Liver (tissue), 9 donors: ENCODE data around the gene BNC2. TPM values are rescaled to one million over a fixed set of nuclear protein-coding genes. Genes with fewer than 3 reads are reported as not detected.

ENCODE experiments used
- DNase-seq: peaks from one replicate; pipeline ENCODE4 v3.0.0-alpha.2; 2017; ENCODE audit warnings: low spot score
- H3K27ac ChIP-seq, 2 donors: one replicate each; pipeline ENCODE4 v1.7.0; 2013; ENCODE audit warnings: inconsistent platforms in 2 of 2, low read length in 2 of 2, control low read depth in 1 of 2, low read depth in 1 of 2, mild to moderate bottlenecking in 1 of 2
- H3K27me3 ChIP-seq, 4 donors: one replicate each; pipeline versions ENCODE4 v1.6.1 to v1.7.0; 2013; ENCODE audit warnings: low read length in 3 of 4, inconsistent platforms in 1 of 4, mild to moderate bottlenecking in 1 of 4, moderate library complexity in 1 of 4; ENCODE audit not compliant: control insufficient read depth in 4 of 4, insufficient read depth in 4 of 4
- H3K36me3 ChIP-seq, 4 donors: one replicate each; pipeline versions ENCODE4 v1.6.1 to v1.7.0; 2013; ENCODE audit warnings: low read length in 3 of 4, mild to moderate bottlenecking in 3 of 4, low read depth in 1 of 4, moderate library complexity in 1 of 4; ENCODE audit not compliant: control insufficient read depth in 4 of 4, insufficient read depth in 3 of 4
- H3K4me1 ChIP-seq, 4 donors: one replicate each; pipeline versions ENCODE4 v1.6.1 to v1.7.0; 2013; ENCODE audit warnings: low read length in 3 of 4, mild to moderate bottlenecking in 3 of 4, moderate library complexity in 1 of 4; ENCODE audit not compliant: control insufficient read depth in 4 of 4, insufficient read depth in 4 of 4
- H3K4me3 ChIP-seq, 3 donors: one replicate each; pipeline versions ENCODE4 v1.6.1 to v1.7.0; 2013; ENCODE audit warnings: low read length in 3 of 3, control low read depth in 1 of 3, low read depth in 1 of 3, mild to moderate bottlenecking in 1 of 3
- H3K9ac ChIP-seq, 2 donors: one replicate each; pipeline ENCODE4 v1.7.0; 2013; ENCODE audit warnings: low read length in 2 of 2, mild to moderate bottlenecking in 2 of 2, moderate library complexity in 2 of 2, control low read depth in 1 of 2, low read depth in 1 of 2
- H3K9me3 ChIP-seq, 4 donors: one replicate each; pipeline versions ENCODE4 v1.6.1 to v1.7.0; 2013; ENCODE audit warnings: low read length in 3 of 4; ENCODE audit not compliant: control insufficient read depth in 4 of 4
- EGR1 ChIP-seq, 2 donors: IDR thresholded peaks; 2 replicates each; pipeline ENCODE4 v1.6.1; 2016 to 2018; ENCODE audit warnings: antibody characterized with exemption in 2 of 2, low read depth in 2 of 2
- FOXA1 ChIP-seq: IDR thresholded peaks from 2 replicates; pipeline ENCODE4 v1.6.1; 2016; ENCODE audit warnings: antibody characterized with exemption
- FOXA2 ChIP-seq: IDR thresholded peaks from 2 replicates; pipeline ENCODE4 v1.6.1; 2016; ENCODE audit warnings: antibody characterized with exemption
- GABPA ChIP-seq, 2 donors: IDR thresholded peaks in 1 of 2; conservative IDR thresholded peaks in 1 of 2; 2 replicates each; pipeline ENCODE4 v1.6.1; 2016; ENCODE audit warnings: antibody characterized with exemption in 2 of 2, mild to moderate bottlenecking in 1 of 2, moderate library complexity in 1 of 2
- HNF4A ChIP-seq, 2 donors: conservative IDR thresholded peaks; 2 replicates each; pipeline ENCODE4 v1.6.1; 2016; ENCODE audit warnings: antibody characterized with exemption in 2 of 2, mild to moderate bottlenecking in 2 of 2
- HNF4G ChIP-seq: IDR thresholded peaks from 2 replicates; pipeline ENCODE4 v1.6.1; 2016; ENCODE audit warnings: antibody characterized with exemption
- JUND ChIP-seq, 2 donors: IDR thresholded peaks; 2 replicates each; pipeline ENCODE4 v1.6.1; 2016; ENCODE audit warnings: antibody characterized with exemption in 2 of 2
- NR2F2 ChIP-seq: IDR thresholded peaks from 2 replicates; pipeline ENCODE4 v1.6.1; 2016; ENCODE audit warnings: antibody characterized with exemption
- RAD21 ChIP-seq, 2 donors: IDR thresholded peaks; 2 replicates each; pipeline ENCODE4 v1.6.1; 2016; ENCODE audit warnings: antibody characterized with exemption in 2 of 2, mild to moderate bottlenecking in 2 of 2
- RXRA ChIP-seq, 2 donors: IDR thresholded peaks; 2 replicates each; pipeline ENCODE4 v1.6.1; 2017 to 2018; ENCODE audit warnings: antibody characterized with exemption in 2 of 2, mild to moderate bottlenecking in 1 of 2
- SP1 ChIP-seq: IDR thresholded peaks from 2 replicates; pipeline ENCODE4 v1.6.1; 2018; ENCODE audit warnings: antibody characterized with exemption, mild to moderate bottlenecking
- TAF1 ChIP-seq: conservative IDR thresholded peaks from 2 replicates; pipeline ENCODE4 v1.6.1; 2016; ENCODE audit warnings: antibody characterized with exemption, mild to moderate bottlenecking
- YY1 ChIP-seq: IDR thresholded peaks from 2 replicates; pipeline ENCODE4 v1.6.1; 2016; ENCODE audit warnings: antibody characterized with exemption, mild to moderate bottlenecking
- WGBS: extraction: QIAGEN DNeasy Blood & Tissue Kit; methylation state at CpG from one replicate; pipeline ENCODE4 v1.1.7; 2013; 5-methylcytosine and 5-hydroxymethylcytosine counted together
- polyA plus RNA-seq, 2 donors: library from polyadenylated mRNA; stranded (reverse) in 1 of 2; unstranded in 1 of 2; fragments of 200-250 nt in 1 of 2; fragments of >200 nt in 1 of 2; fragmentation: Nextera tagmentation in 1 of 2; extraction: Ambion mirVana in 1 of 2; gene quantifications; one replicate each; pipeline versions ENCODE4 v1.2.1 to v1.2.3, GENCODE V29; 2013 to 2015
- total RNA-seq, 2 donors: library from RNA; depleted of rRNA; stranded (reverse); fragments of >200 nt; gene quantifications; one replicate each; pipeline ENCODE4 v1.2.3, GENCODE V29; 2014
- TF ChIP-seq, protein P1 (sequence below): IDR thresholded peaks from 2 replicates; pipeline ENCODE4 v1.6.1; 2016; ENCODE audit warnings: antibody characterized with exemption, mild to moderate bottlenecking
- TF ChIP-seq, protein P2 (sequence below): fragments of 150-350 bp; IDR thresholded peaks from 2 replicates; pipeline ENCODE4 v1.5.1; 2017; ENCODE audit warnings: improper control_type of control experiment, low read depth, low read length; ENCODE audit not compliant: missing input control
- TF ChIP-seq, protein P3 (sequence below): IDR thresholded peaks from 2 replicates; pipeline ENCODE4 v1.6.1; 2016; ENCODE audit warnings: antibody characterized with exemption
- TF ChIP-seq, protein P4 (sequence below): IDR thresholded peaks from 2 replicates; pipeline ENCODE4 v1.6.1; 2016; ENCODE audit warnings: antibody characterized with exemption
- TF ChIP-seq, protein P5 (sequence below): IDR thresholded peaks from 2 replicates; pipeline ENCODE4 v1.6.1; 2016; ENCODE audit warnings: antibody characterized with exemption
- donor health status: healthy.
- donor health status: healthy.
- donor health status: healthy.
- donor health status: healthy.
- donor health status: healthy.

The BNC2 gene
- total and polyA plus RNA-seq, 4 donors, result 0.07 to 0.67 (median 0.08) TPM

DNA sequence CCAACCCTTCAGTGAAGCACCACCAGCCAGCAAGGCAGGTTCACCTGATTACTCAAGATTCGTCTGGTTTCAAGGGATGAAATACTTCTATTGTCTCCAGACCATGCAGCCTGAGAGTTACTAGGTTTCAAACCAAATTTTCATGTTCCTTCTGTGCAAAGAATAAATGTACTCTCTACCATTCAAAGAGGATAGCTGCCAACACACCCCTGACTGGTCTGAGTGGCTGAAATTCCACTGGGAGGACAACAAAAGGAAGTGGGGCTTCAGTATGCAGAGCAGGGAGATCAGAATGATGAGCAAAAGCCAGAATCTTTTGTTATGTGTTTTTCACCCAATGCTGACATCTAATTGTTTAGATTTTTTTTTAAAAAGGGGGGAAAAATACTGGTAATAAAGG, 356.3 kb downstream of the BNC2 start:
- no peak overlapping the region for H3K27ac ChIP-seq
- H3K36me3 ChIP-seq, result no peaks in the 10 kb centered on the region
- no peak for TF ChIP-seq RAD21 (IDR thresholded peaks at IDR 0.05)
- no peak for TF ChIP-seq TAF1
- H3K4me1 ChIP-seq, result no peaks in the 10 kb centered on the region
- no peak for DNase-seq
- 73% methylated on average over 1 of the region's 1 CpG for WGBS
- H3K27me3 ChIP-seq, result no peaks in the 10 kb centered on the region
- no peak overlapping the region for H3K4me3 ChIP-seq
- no peaks in the 10 kb centered on the region for H3K9me3 ChIP-seq
- no peak overlapping the region for H3K9ac ChIP-seq

DNA sequence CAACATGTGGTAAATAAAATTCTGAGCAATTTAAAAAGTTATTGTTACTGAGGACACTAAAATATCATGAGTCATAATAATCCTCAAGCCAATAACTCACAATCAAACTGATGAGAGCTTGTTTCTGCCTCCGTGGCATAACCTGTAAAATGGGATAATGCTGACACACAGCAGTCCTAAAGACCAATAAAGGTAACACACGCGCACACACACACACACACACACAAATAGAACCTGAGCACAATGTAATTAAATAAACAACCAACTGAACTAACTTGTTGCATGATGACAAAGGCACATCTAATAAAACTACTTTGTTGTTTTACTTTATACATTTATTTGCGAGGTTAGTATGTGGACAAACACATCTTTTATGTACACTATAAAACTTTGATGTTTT, 358.2 kb downstream of the BNC2 start:
- H3K27me3 ChIP-seq, result no peaks in the 10 kb centered on the region
- no peak overlapping the region for H3K4me3 ChIP-seq
- H3K27ac ChIP-seq, result no peak overlapping the region
- no peak for TF ChIP-seq YY1
- TF ChIP-seq, protein P1, sequence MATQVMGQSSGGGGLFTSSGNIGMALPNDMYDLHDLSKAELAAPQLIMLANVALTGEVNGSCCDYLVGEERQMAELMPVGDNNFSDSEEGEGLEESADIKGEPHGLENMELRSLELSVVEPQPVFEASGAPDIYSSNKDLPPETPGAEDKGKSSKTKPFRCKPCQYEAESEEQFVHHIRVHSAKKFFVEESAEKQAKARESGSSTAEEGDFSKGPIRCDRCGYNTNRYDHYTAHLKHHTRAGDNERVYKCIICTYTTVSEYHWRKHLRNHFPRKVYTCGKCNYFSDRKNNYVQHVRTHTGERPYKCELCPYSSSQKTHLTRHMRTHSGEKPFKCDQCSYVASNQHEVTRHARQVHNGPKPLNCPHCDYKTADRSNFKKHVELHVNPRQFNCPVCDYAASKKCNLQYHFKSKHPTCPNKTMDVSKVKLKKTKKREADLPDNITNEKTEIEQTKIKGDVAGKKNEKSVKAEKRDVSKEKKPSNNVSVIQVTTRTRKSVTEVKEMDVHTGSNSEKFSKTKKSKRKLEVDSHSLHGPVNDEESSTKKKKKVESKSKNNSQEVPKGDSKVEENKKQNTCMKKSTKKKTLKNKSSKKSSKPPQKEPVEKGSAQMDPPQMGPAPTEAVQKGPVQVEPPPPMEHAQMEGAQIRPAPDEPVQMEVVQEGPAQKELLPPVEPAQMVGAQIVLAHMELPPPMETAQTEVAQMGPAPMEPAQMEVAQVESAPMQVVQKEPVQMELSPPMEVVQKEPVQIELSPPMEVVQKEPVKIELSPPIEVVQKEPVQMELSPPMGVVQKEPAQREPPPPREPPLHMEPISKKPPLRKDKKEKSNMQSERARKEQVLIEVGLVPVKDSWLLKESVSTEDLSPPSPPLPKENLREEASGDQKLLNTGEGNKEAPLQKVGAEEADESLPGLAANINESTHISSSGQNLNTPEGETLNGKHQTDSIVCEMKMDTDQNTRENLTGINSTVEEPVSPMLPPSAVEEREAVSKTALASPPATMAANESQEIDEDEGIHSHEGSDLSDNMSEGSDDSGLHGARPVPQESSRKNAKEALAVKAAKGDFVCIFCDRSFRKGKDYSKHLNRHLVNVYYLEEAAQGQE, result no peak
- TF ChIP-seq, protein P2, sequence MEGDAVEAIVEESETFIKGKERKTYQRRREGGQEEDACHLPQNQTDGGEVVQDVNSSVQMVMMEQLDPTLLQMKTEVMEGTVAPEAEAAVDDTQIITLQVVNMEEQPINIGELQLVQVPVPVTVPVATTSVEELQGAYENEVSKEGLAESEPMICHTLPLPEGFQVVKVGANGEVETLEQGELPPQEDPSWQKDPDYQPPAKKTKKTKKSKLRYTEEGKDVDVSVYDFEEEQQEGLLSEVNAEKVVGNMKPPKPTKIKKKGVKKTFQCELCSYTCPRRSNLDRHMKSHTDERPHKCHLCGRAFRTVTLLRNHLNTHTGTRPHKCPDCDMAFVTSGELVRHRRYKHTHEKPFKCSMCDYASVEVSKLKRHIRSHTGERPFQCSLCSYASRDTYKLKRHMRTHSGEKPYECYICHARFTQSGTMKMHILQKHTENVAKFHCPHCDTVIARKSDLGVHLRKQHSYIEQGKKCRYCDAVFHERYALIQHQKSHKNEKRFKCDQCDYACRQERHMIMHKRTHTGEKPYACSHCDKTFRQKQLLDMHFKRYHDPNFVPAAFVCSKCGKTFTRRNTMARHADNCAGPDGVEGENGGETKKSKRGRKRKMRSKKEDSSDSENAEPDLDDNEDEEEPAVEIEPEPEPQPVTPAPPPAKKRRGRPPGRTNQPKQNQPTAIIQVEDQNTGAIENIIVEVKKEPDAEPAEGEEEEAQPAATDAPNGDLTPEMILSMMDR, result no peak
- no peak for TF ChIP-seq EGR1 (IDR thresholded peaks at IDR 0.05; ENCODE audit: low read depth in 2 of 2)
- no peak for TF ChIP-seq GABPA (IDR thresholded peaks at IDR 0.05 in 1 of 2, conservative IDR thresholded peaks at IDR 0.05 in 1 of 2)
- TF ChIP-seq, protein P3, sequence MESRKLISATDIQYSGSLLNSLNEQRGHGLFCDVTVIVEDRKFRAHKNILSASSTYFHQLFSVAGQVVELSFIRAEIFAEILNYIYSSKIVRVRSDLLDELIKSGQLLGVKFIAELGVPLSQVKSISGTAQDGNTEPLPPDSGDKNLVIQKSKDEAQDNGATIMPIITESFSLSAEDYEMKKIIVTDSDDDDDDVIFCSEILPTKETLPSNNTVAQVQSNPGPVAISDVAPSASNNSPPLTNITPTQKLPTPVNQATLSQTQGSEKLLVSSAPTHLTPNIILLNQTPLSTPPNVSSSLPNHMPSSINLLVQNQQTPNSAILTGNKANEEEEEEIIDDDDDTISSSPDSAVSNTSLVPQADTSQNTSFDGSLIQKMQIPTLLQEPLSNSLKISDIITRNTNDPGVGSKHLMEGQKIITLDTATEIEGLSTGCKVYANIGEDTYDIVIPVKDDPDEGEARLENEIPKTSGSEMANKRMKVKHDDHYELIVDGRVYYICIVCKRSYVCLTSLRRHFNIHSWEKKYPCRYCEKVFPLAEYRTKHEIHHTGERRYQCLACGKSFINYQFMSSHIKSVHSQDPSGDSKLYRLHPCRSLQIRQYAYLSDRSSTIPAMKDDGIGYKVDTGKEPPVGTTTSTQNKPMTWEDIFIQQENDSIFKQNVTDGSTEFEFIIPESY, result no peak
- no peak for TF ChIP-seq NR2F2
- no peak for TF ChIP-seq JUND (IDR thresholded peaks at IDR 0.05)
- TF ChIP-seq, protein P4, sequence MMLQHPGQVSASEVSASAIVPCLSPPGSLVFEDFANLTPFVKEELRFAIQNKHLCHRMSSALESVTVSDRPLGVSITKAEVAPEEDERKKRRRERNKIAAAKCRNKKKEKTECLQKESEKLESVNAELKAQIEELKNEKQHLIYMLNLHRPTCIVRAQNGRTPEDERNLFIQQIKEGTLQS, result no peak
- TF ChIP-seq RXRA (IDR thresholded peaks at IDR 0.05), result no peak
- TF ChIP-seq FOXA1, result no peak
- no peak for TF ChIP-seq FOXA2
- TF ChIP-seq RAD21 (IDR thresholded peaks at IDR 0.05), result no peak
- TF ChIP-seq HNF4A (conservative IDR thresholded peaks at IDR 0.05), result no peak
- TF ChIP-seq TAF1, result no peak
- TF ChIP-seq SP1, result no peak
- TF ChIP-seq, protein P5, sequence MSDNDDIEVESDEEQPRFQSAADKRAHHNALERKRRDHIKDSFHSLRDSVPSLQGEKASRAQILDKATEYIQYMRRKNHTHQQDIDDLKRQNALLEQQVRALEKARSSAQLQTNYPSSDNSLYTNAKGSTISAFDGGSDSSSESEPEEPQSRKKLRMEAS, result no peak
- no peak for TF ChIP-seq HNF4G
- 92% methylated on average over 4 of the region's 4 CpGs for WGBS
- no peak overlapping the region for H3K9ac ChIP-seq
- no peaks in the 10 kb centered on the region for H3K9me3 ChIP-seq
- H3K36me3 ChIP-seq, result no peaks in the 10 kb centered on the region
- no peaks in the 10 kb centered on the region for H3K4me1 ChIP-seq
- DNase-seq, result no peak
